Osteoblast (primary cell): Measurements from ENCODE around the gene KRT36. TPM values are rescaled to one million over a fixed set of nuclear protein-coding genes. Genes with fewer than 3 reads are reported as not detected.

Experiments
- DNase-seq: peaks from one replicate; pipeline ENCODE4 v3.0.0; 2011; ENCODE audit warnings: low spot score, mixed read lengths; ENCODE audit not compliant: insufficient read length; ENCODE audit errors: missing footprints
- H2AFZ ChIP-seq: 2 replicates; pipeline ENCODE4 v1.6.0; 2011; ENCODE audit warnings: mild to moderate bottlenecking, low read length
- H3K27ac ChIP-seq: 2 replicates; pipeline ENCODE4 v1.5.1; 2011; ENCODE audit warnings: mild to moderate bottlenecking, low read depth, low read length, moderate library complexity
- H3K27me3 ChIP-seq: 2 replicates; pipeline ENCODE4 v1.6.0; 2012; ENCODE audit warnings: mild to moderate bottlenecking, control low read depth, inconsistent platforms, low read length, moderate library complexity; ENCODE audit not compliant: insufficient read depth
- H3K36me3 ChIP-seq: 2 replicates; pipeline ENCODE4 v1.5.1; 2011; ENCODE audit warnings: mild to moderate bottlenecking, low read length, control low read depth, moderate library complexity; ENCODE audit not compliant: insufficient read depth
- H3K4me1 ChIP-seq: 2 replicates; pipeline ENCODE4 v1.5.1; 2011; ENCODE audit warnings: mild to moderate bottlenecking, low read length, control low read depth, moderate library complexity; ENCODE audit not compliant: insufficient read depth
- H3K4me2 ChIP-seq: 2 replicates; pipeline ENCODE4 v1.6.0; 2011; ENCODE audit warnings: mild to moderate bottlenecking, low read length; ENCODE audit not compliant: insufficient read depth
- H3K4me3 ChIP-seq: fragments of 200-600 bp; sonication (generic); 3 replicates; pipeline ENCODE4 v1.5.1; 2012; ENCODE audit warnings: mild to moderate bottlenecking, low read length, inconsistent platforms; ENCODE audit not compliant: insufficient read depth
- H3K79me2 ChIP-seq: 2 replicates; pipeline ENCODE4 v1.6.0; 2012; ENCODE audit warnings: mild to moderate bottlenecking, low read length, control low read depth, inconsistent platforms; ENCODE audit not compliant: insufficient read depth
- H3K9me3 ChIP-seq: 2 replicates; pipeline ENCODE4 v1.5.1; 2011; ENCODE audit warnings: low read depth, low read length, control low read depth
- H4K20me1 ChIP-seq: 2 replicates; pipeline ENCODE4 v1.6.0; 2012; ENCODE audit warnings: mild to moderate bottlenecking, low read length, control low read depth; ENCODE audit not compliant: insufficient read depth
- CTCF ChIP-seq: IDR thresholded peaks from 2 replicates; pipeline ENCODE4 v1.5.1; 2011; ENCODE audit warnings: mild to moderate bottlenecking, low read depth, low read length, moderate library complexity; ENCODE audit errors: extremely low read depth
- total RNA-seq: library from RNA; depleted of rRNA; stranded (reverse); fragments of >200 nt; gene quantifications from 2 replicates; pipeline ENCODE4 v1.2.3, GENCODE V29; 2012

The KRT36 gene
- total RNA-seq, 1 donor = 0.36 TPM

- no peaks in the 10 kb centered on the region for H3K79me2 ChIP-seq
- no peak overlapping the region for H2AFZ ChIP-seq
- no peak overlapping the region for H3K4me3 ChIP-seq
- no peak overlapping the region for H3K27ac ChIP-seq
- TF ChIP-seq CTCF = no peak
- H4K20me1 ChIP-seq = no peaks in the 10 kb centered on the region
- H3K36me3 ChIP-seq = no peaks in the 10 kb centered on the region
- H3K9me3 ChIP-seq = no peaks in the 10 kb centered on the region
- H3K27me3 ChIP-seq = no peaks in the 10 kb centered on the region
- H3K4me2 ChIP-seq = no peak overlapping the region
- peak; percentile 1 for DNase-seq
- peaks cover 19% of the 10 kb centered on the region for H3K4me1 ChIP-seq
Measured at GRCh38 chr17:41537614-41537954, 47.9 kb upstream of the KRT36 start.

DNA sequence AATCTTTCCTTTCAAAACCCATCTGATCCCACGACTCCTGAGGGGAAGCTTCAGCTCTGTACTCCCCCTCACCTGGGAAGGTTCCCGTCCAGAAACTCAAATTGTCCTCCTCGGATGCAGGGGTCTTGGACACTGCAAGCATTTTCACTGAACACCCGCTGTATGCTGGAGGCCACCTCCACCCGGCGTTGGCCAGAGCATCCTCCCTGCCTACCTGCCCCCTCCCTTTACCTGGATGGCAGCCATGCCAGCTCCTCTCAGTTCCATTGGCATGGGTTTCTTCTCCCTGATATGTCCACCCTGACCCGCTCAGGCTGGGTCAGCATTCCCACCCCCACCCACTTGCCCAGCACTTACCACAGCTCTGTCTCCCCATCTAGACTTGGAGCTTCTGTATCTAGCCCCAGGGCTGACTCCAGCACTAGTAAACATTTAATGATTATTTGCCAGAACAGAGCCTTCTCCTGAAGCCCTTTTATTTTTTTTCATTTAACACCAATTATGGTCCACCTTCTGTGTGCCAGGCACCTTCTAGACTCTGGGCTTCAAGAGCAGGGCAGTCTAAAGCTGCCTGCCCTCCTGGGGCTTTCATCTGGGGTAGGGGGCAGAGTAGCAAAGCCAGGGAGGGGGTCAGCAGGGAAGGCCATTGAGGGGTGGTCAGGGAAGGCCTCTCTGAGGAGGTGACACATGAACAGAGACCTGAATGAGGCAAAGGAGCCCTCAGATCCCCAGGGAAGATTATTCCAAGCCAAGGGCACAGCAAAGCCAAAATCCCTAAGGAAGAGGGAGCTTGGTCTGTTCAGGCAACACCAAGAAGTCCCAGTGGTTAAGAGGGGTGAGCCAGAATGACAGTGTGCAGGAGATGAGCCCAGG lies 47.3 kb upstream of the KRT36 start:
- H3K36me3 ChIP-seq = no peaks in the 10 kb centered on the region
- H2AFZ ChIP-seq = no peak overlapping the region
- no peaks in the 10 kb centered on the region for H3K9me3 ChIP-seq
- no peak overlapping the region for H3K27ac ChIP-seq
- no peak overlapping the region for H3K4me2 ChIP-seq
- DNase-seq = no peak
- no peaks in the 10 kb centered on the region for H3K79me2 ChIP-seq
- H3K4me1 ChIP-seq = peaks cover 19% of the 10 kb centered on the region
- TF ChIP-seq CTCF = no peak
- H4K20me1 ChIP-seq = no peaks in the 10 kb centered on the region
- no peak overlapping the region for H3K4me3 ChIP-seq
- no peaks in the 10 kb centered on the region for H3K27me3 ChIP-seq

GRCh38 chr17:41535764-41536481 lies 46.2 kb upstream of the KRT36 start:
- no peak overlapping the region for H3K27ac ChIP-seq
- H3K79me2 ChIP-seq = no peaks in the 10 kb centered on the region
- H3K9me3 ChIP-seq = no peaks in the 10 kb centered on the region
- H3K4me2 ChIP-seq = no peak overlapping the region
- no peaks in the 10 kb centered on the region for H3K36me3 ChIP-seq
- peaks cover 22% of the 10 kb centered on the region for H3K4me1 ChIP-seq
- DNase-seq = peak; percentile 31
- H4K20me1 ChIP-seq = no peaks in the 10 kb centered on the region
- no peak overlapping the region for H3K4me3 ChIP-seq
- H3K27me3 ChIP-seq = no peaks in the 10 kb centered on the region
- H2AFZ ChIP-seq = no peak overlapping the region
- no peak for TF ChIP-seq CTCF

GRCh38 chr17:41534899-41535546 lies 45.3 kb upstream of the KRT36 start:
- DNase-seq = peak; percentile 26
- Histone ChIP-seq H3K9me3 (no peaks in the 10 kb centered on the region), H3K79me2 (no peaks in the 10 kb centered on the region), H3K27me3 (no peaks in the 10 kb centered on the region), H3K4me1 (peaks cover 31% of the 10 kb centered on the region), H3K4me2 (no peak overlapping the region), H3K27ac (no peak overlapping the region), H3K4me3 (no peak overlapping the region), H4K20me1 (no peaks in the 10 kb centered on the region), H3K36me3 (no peaks in the 10 kb centered on the region), H2AFZ (no peak overlapping the region)
- no peak for TF ChIP-seq CTCF
